ENCODE data around the gene PODXL.

DNA sequence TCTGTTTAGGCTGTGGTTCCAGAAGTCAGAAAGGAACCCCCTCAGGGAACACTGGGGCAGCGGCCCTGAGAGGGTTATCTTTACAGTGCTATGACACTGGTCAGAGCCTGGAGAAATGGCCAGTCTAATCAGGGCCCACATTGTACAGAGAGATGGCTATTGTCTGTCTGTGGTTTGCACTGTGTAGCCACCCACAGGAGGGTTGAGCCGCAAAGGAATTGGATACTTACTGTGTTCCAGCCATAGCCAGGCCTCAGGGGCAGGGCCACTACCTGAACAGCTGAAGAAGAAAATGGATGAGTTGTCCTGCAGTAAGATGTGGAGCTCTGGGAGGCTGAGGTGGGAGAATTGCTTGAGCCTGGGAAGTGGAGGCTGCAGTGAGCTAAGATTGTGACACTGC, 47.5 kb upstream of the PODXL start:
- TF ChIP-seq, protein P1, sequence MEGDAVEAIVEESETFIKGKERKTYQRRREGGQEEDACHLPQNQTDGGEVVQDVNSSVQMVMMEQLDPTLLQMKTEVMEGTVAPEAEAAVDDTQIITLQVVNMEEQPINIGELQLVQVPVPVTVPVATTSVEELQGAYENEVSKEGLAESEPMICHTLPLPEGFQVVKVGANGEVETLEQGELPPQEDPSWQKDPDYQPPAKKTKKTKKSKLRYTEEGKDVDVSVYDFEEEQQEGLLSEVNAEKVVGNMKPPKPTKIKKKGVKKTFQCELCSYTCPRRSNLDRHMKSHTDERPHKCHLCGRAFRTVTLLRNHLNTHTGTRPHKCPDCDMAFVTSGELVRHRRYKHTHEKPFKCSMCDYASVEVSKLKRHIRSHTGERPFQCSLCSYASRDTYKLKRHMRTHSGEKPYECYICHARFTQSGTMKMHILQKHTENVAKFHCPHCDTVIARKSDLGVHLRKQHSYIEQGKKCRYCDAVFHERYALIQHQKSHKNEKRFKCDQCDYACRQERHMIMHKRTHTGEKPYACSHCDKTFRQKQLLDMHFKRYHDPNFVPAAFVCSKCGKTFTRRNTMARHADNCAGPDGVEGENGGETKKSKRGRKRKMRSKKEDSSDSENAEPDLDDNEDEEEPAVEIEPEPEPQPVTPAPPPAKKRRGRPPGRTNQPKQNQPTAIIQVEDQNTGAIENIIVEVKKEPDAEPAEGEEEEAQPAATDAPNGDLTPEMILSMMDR (IDR thresholded peaks at IDR 0.05; ENCODE audit: low read depth, low read length, missing input control): no peak
- TF ChIP-seq GABPA (IDR thresholded peaks at IDR 0.05 in 1 of 2, conservative IDR thresholded peaks at IDR 0.05 in 1 of 2) (no peak), HNF4G (IDR thresholded peaks at IDR 0.05) (no peak), TAF1 (conservative IDR thresholded peaks at IDR 0.05) (no peak), SP1 (IDR thresholded peaks at IDR 0.05) (no peak)
